NCI-H2171 treated with DMSO at 0.1 percent for 48 hours (cell line): Measurements from ENCODE around the gene R3HDM1.
"Not testable (repeated sequence)": the region's sequence is repeated elsewhere in the genome, so short reads cannot be mapped to it uniquely, and the experiment has no call there.

Experiments used
- DNase-seq: peaks from one replicate; lab custom pipeline; 2025; lab: John Stamatoyannopoulos, UW

Gene R3HDM1

GRCh38 chr2:135641156-135642068 is 110.1 kb downstream of the R3HDM1 start:
- no peak for DNase-seq

- DNase-seq, result no peak
Measured at GRCh38 chr2:135647836-135648579, 116.7 kb downstream of the R3HDM1 start.

GRCh38 chr2:135650721-135651120 is 119.4 kb downstream of the R3HDM1 start:
- DNase-seq, result no peak

- no peak for DNase-seq
Measured at GRCh38 chr2:135651717-135652116, 120.4 kb downstream of the R3HDM1 start.

- not testable (repeated sequence) for DNase-seq
Measured at GRCh38 chr2:135654239-135654638, 123.0 kb downstream of the R3HDM1 start.

GRCh38 chr2:135657806-135658582 is 126.7 kb downstream of the R3HDM1 start:
- DNase-seq, result no peak

- DNase-seq, result no peak
Measured at GRCh38 chr2:135662088-135662487, 130.8 kb downstream of the R3HDM1 start.

- DNase-seq, result no peak
Measured at GRCh38 chr2:135663148-135663700, 131.9 kb downstream of the R3HDM1 start.

- DNase-seq, result no peak
Measured at GRCh38 chr2:135664623-135665068, 133.4 kb downstream of the R3HDM1 start.

GRCh38 chr2:135667045-135667444 is 135.8 kb downstream of the R3HDM1 start:
- no peak for DNase-seq

- no peak for DNase-seq
Measured at GRCh38 chr2:135674453-135674852, 143.2 kb downstream of the R3HDM1 start.

- no peak for DNase-seq
Measured at GRCh38 chr2:135676031-135676430, 144.7 kb downstream of the R3HDM1 start.

- no peak for DNase-seq
Measured at GRCh38 chr2:135679125-135679524, 147.8 kb downstream of the R3HDM1 start.

- DNase-seq, result no peak
Measured at GRCh38 chr2:135685361-135685760, 154.1 kb downstream of the R3HDM1 start.

GRCh38 chr2:135688978-135689377 is 157.7 kb downstream of the R3HDM1 start:
- no peak for DNase-seq

- DNase-seq, result no peak
Measured at GRCh38 chr2:135689679-135690078, 158.4 kb downstream of the R3HDM1 start.

- no peak for DNase-seq
Measured at GRCh38 chr2:135694711-135695110, 163.4 kb downstream of the R3HDM1 start.

- no peak for DNase-seq
Measured at GRCh38 chr2:135698838-135699237, 167.6 kb downstream of the R3HDM1 start.

- DNase-seq, result no peak
Measured at GRCh38 chr2:135701442-135701841, 170.2 kb downstream of the R3HDM1 start.

GRCh38 chr2:135703300-135703699 is 172.0 kb downstream of the R3HDM1 start:
- DNase-seq, result no peak

GRCh38 chr2:135704075-135704474 is 172.8 kb downstream of the R3HDM1 start:
- DNase-seq, result not testable (repeated sequence)

- no peak for DNase-seq
Measured at GRCh38 chr2:135708159-135708558, 176.9 kb downstream of the R3HDM1 start.
